HepG2 (cell line): ENCODE results near the gene DTYMK. TPM values are rescaled to one million over a fixed set of nuclear protein-coding genes. Genes with fewer than 3 reads are reported as not detected.

Experiments used
- ATAC-seq: fragments of 200-7000 bp; cut with Tn5 transposase; 3 replicates; pipeline ENCODE4 v1.9.1; 2020; ENCODE audit warnings: mild to moderate bottlenecking, moderate library complexity
- BruUV-seq: library from RNA; stranded (reverse); fragments of 400-500 nt; replicated peaks from 2 replicates; lab custom pipeline; 2021; lab: Mats Ljungman, UMichigan
- CTCF ChIA-PET: fragments of 300-600 bp; formaldehyde crosslinking; extraction: SDS; loops from one replicate; lab custom pipeline; 2021; ENCODE audit warnings: low total read pairs, inconsistent platforms, low intra/inter-chr PET ratio; lab: Yijun Ruan, JAX
- POLR2A ChIA-PET: fragments of 350-600 bp; sonication (Branson Sonifier 250); formaldehyde crosslinking; loops from one replicate; lab custom pipeline; 2020; ENCODE audit warnings: antibody characterized with exemption, inconsistent platforms; lab: Yijun Ruan, JAX
- DNase-seq: peaks from one replicate; pipeline ENCODE4 v3.0.0-alpha.2; 2015; ENCODE audit warnings: low spot score
- FAIRE-seq: peaks from 3 replicates; lab custom pipeline; 2011; peaks lifted over from hg19 to GRCh38; lab: Jason Lieb, UNC
- H2AFZ ChIP-seq: one replicate; pipeline ENCODE4 v1.6.1; 2011; ENCODE audit warnings: low read length, inconsistent platforms
- H3K27ac ChIP-seq: fragments of 300-600 bp; 3 replicates; pipeline ENCODE4 v1.8.0; 2011; ENCODE audit warnings: mixed run types, mild to moderate bottlenecking, mixed read lengths, low read length, inconsistent platforms; ENCODE audit not compliant: insufficient read depth; ENCODE audit errors: extremely low read length
- H3K27me3 ChIP-seq, 2 experiments: fragments of 200-600 bp in 1 of 2; 2 replicates in 1 of 2; 3 replicates in 1 of 2; pipeline versions ENCODE4 v1.6.0 to v1.8.0; 2011; ENCODE audit warnings: low read length in 2 of 2, mild to moderate bottlenecking in 2 of 2, moderate library complexity in 2 of 2, inconsistent platforms in 1 of 2; ENCODE audit not compliant: insufficient read depth in 2 of 2, control insufficient read depth in 1 of 2
- H3K36me3 ChIP-seq, 2 experiments: fragments of 200-600 bp in 1 of 2; replicated peaks in 1 of 2; 2 replicates in 1 of 2; 3 replicates in 1 of 2; pipeline versions ENCODE4 v1.5.1 to v1.8.0; 2011; ENCODE audit warnings: low read length in 2 of 2, inconsistent platforms in 1 of 2; ENCODE audit not compliant: insufficient read depth in 2 of 2, control insufficient read depth in 1 of 2
- H3K4me1 ChIP-seq: 2 replicates; pipeline ENCODE4 v1.5.1; 2012; ENCODE audit warnings: low read length, inconsistent platforms; ENCODE audit not compliant: insufficient read depth
- H3K4me2 ChIP-seq: 2 replicates; pipeline ENCODE4 v1.6.0; 2011; ENCODE audit warnings: low read depth, low read length, inconsistent platforms
- H3K4me3 ChIP-seq, 3 experiments: fragments of 200-600 bp in 1 of 3; sonication (generic), shearing (Covaris generic) in 1 of 3; replicated peaks in 1 of 3; 2 replicates each; pipeline ENCODE4 v1.5.1; 2011 to 2016; ENCODE audit warnings: low read length in 3 of 3, inconsistent platforms in 2 of 3, low read depth in 2 of 3, mild to moderate bottlenecking in 2 of 3, control low read depth in 1 of 3, mixed read lengths in 1 of 3; ENCODE audit not compliant: insufficient read depth in 1 of 3
- H3K79me2 ChIP-seq: one replicate; pipeline ENCODE4 v1.6.1; 2011; ENCODE audit warnings: low read length, inconsistent platforms; ENCODE audit not compliant: insufficient read depth
- H3K9ac ChIP-seq: 2 replicates; pipeline ENCODE4 v1.6.0; 2011; ENCODE audit warnings: mild to moderate bottlenecking, low read depth, low read length, inconsistent platforms; ENCODE audit not compliant: insufficient read depth
- H3K9me3 ChIP-seq: 2 replicates; pipeline ENCODE4 v1.5.1; 2012; ENCODE audit warnings: mild to moderate bottlenecking, low read length
- H4K20me1 ChIP-seq: 2 replicates; pipeline ENCODE4 v1.6.0; 2011; ENCODE audit warnings: inconsistent platforms, mild to moderate bottlenecking, low read length, moderate library complexity; ENCODE audit not compliant: insufficient read depth
- AGO2 ChIP-seq: fragments of 200-400 bp; formaldehyde crosslinking; optimal IDR thresholded peaks from 2 replicates; pipeline ENCODE3; 2017; ENCODE audit warnings: mild to moderate bottlenecking, low read depth, low read length, moderate library complexity
- CBFB ChIP-seq: sonication (generic); formaldehyde crosslinking; IDR thresholded peaks from 2 replicates; pipeline ENCODE4 v1.4.0; 2020; ENCODE audit warnings: missing genetic modification reagents
- FLYWCH1 ChIP-seq: sonication (generic); formaldehyde crosslinking; IDR thresholded peaks from 2 replicates; pipeline ENCODE4 v1.8.1; 2023; ENCODE audit warnings: mild to moderate bottlenecking, missing genetic modification reagents
- FOXC1 ChIP-seq: sonication (generic); formaldehyde crosslinking; IDR thresholded peaks from 2 replicates; pipeline ENCODE4 v1.8.0; 2022; ENCODE audit warnings: mild to moderate bottlenecking, missing genetic modification reagents, borderline replicate concordance
- NR2C2 ChIP-seq: sonication (generic); formaldehyde crosslinking; IDR thresholded peaks from 2 replicates; pipeline ENCODE4 v1.4.0; 2020; ENCODE audit warnings: missing genetic modification reagents, mild to moderate bottlenecking, moderate library complexity, borderline replicate concordance
- POLR2A ChIP-seq, 2 experiments: IDR thresholded peaks; 2 replicates each; pipeline ENCODE4 v1.6.1; 2011; ENCODE audit warnings: low read depth in 2 of 2, low read length in 2 of 2, mild to moderate bottlenecking in 1 of 2, moderate library complexity in 1 of 2; ENCODE audit not compliant: insufficient read depth in 1 of 2
- SETDB1 ChIP-seq: sonication (generic); formaldehyde crosslinking; IDR thresholded peaks from 2 replicates; pipeline ENCODE4 v1.5.1; 2020; ENCODE audit warnings: missing genetic modification reagents, mild to moderate bottlenecking, borderline replicate concordance
- SMC3 ChIP-seq: IDR thresholded peaks from 2 replicates; pipeline ENCODE4 v1.6.1; 2011; ENCODE audit warnings: low read length, improper control_type of control experiment
- TARDBP ChIP-seq: sonication (generic); formaldehyde crosslinking; IDR thresholded peaks from 2 replicates; pipeline ENCODE4 v1.8.0; 2022; ENCODE audit warnings: mild to moderate bottlenecking, missing genetic modification reagents
- ZNF207 ChIP-seq: fragments of 450-650 bp; IDR thresholded peaks from 2 replicates; pipeline ENCODE4 v1.6.1; 2016; ENCODE audit warnings: antibody characterized with exemption, borderline replicate concordance
- ZNF24 ChIP-seq: fragments of 450-650 bp; IDR thresholded peaks from 2 replicates; pipeline ENCODE4 v1.6.1; 2017; ENCODE audit warnings: antibody characterized with exemption, mild to moderate bottlenecking
- ZNF317 ChIP-seq: sonication (generic); formaldehyde crosslinking; IDR thresholded peaks from 2 replicates; pipeline ENCODE4 v1.5.0; 2020; ENCODE audit warnings: mild to moderate bottlenecking, missing genetic modification reagents
- ZNF496 ChIP-seq: sonication (generic); formaldehyde crosslinking; IDR thresholded peaks from 2 replicates; pipeline ENCODE4 v1.8.1; 2023; ENCODE audit warnings: mild to moderate bottlenecking, moderate library complexity, missing genetic modification reagents; ENCODE audit not compliant: insufficient replicate concordance
- ZNF740 ChIP-seq: sonication (generic); formaldehyde crosslinking; IDR thresholded peaks from 2 replicates; pipeline ENCODE4 v1.4.0; 2020; ENCODE audit warnings: missing genetic modification reagents
- WGBS: methylation state at CpG from one replicate; pipeline ENCODE4 v1.1.6; 2017; ENCODE audit warnings: low lambda C conversion rate; 5-methylcytosine and 5-hydroxymethylcytosine counted together
- in situ Hi-C: cut with HindIII; loops from 2 replicates; pipeline ENCODE4 v1.10.0; 2017; ENCODE audit warnings: low pct_unique_long_range_greater_than_20kb; ENCODE audit not compliant: extremely low pct_ligation_motif_present
- intact Hi-C: fragments of 100-400 bp; cut with micrococcal nuclease; formaldehyde crosslinking; loops from one replicate; pipeline ENCODE4 v1.10.0; 2022; ENCODE audit not compliant: unreplicated experiment
- polyA plus RNA-seq, 8 experiments: library from polyadenylated mRNA; depleted of rRNA in 3 of 8; stranded (reverse) in 7 of 8; unstranded in 1 of 8; fragments of >200 nt; fragmentation: Illumina TruSeq in 4 of 8; extraction: Trizol in 4 of 8; gene quantifications; 2 replicates each; pipeline versions ENCODE4 v1.2.1 to v1.2.3, GENCODE V29; 2011 to 2016; ENCODE audit warnings: low read depth in 4 of 8, missing spikeins in 1 of 8, mixed read lengths in 1 of 8; ENCODE audit not compliant: insufficient read depth in 1 of 8
- total RNA-seq, 5 experiments: library from RNA; depleted of rRNA; stranded (reverse); fragments of >200 nt; fragmentation: Illumina TruSeq; extraction: Trizol; gene quantifications; 2 replicates each; pipeline ENCODE4 v1.2.3, GENCODE V29; 2016; ENCODE audit warnings: low read depth in 1 of 5
- TF ChIP-seq, protein P1 (sequence below): sonication (generic); formaldehyde crosslinking; IDR thresholded peaks from 2 replicates; pipeline ENCODE4 v1.4.0; 2020; ENCODE audit warnings: missing genetic modification reagents
- TF ChIP-seq, protein P2 (sequence below): sonication (generic); formaldehyde crosslinking; conservative IDR thresholded peaks from 2 replicates; pipeline ENCODE4 v1.4.0; 2020; ENCODE audit warnings: missing genetic modification reagents

DTYMK gene
- total and polyA plus RNA-seq, 2 of the 13 experiments (the other 11 are each of a cell fraction or from before 2014, with no cell fraction given): 57.5 to 134 TPM

- BruUV-seq: TSS peak; percentile 46
Measured at GRCh38 chr2:241635756-241636155, 50.9 kb downstream of the DTYMK start.

GRCh38 chr2:241633561-241633960 is 53.1 kb downstream of the DTYMK start:
- DNase-seq (no peak), ATAC-seq (no peak), FAIRE-seq (no peak)
- Histone ChIP-seq H4K20me1 (peaks cover 10% of the 10 kb centered on the region), H3K27ac (no peak overlapping the region), H3K36me3 (peaks cover 18 to 54% of the 10 kb centered on the region in 2 experiments), H3K4me1 (peaks cover 18% of the 10 kb centered on the region), H3K4me3 (no peak overlapping the region), H3K79me2 (peaks cover 76% of the 10 kb centered on the region), H3K27me3 (no peaks in the 10 kb centered on the region; a peak in 1 of 5 replicates), H3K9ac (no peak overlapping the region), H3K9me3 (no peaks in the 10 kb centered on the region), H2AFZ (no peak overlapping the region), H3K4me2 (no peak overlapping the region)
- 100% methylated on average over 11 of the region's 17 CpGs for WGBS
- ChIA-PET CTCF (no interaction called here), POLR2A (interaction anchor here (0.9 kb wide), 1 partner anchor 53 kb away, joined by 3 read pairs; the partner anchor contains the start of gene DTYMK)
- no TSS peak for BruUV-seq
- intact Hi-C loops: no loop called here
- in situ Hi-C loops: loop anchor here (25.0 kb wide), 1 partner anchor 771 kb away; the partner anchor contains the start of gene AGXT
- TF ChIP-seq, protein P1, sequence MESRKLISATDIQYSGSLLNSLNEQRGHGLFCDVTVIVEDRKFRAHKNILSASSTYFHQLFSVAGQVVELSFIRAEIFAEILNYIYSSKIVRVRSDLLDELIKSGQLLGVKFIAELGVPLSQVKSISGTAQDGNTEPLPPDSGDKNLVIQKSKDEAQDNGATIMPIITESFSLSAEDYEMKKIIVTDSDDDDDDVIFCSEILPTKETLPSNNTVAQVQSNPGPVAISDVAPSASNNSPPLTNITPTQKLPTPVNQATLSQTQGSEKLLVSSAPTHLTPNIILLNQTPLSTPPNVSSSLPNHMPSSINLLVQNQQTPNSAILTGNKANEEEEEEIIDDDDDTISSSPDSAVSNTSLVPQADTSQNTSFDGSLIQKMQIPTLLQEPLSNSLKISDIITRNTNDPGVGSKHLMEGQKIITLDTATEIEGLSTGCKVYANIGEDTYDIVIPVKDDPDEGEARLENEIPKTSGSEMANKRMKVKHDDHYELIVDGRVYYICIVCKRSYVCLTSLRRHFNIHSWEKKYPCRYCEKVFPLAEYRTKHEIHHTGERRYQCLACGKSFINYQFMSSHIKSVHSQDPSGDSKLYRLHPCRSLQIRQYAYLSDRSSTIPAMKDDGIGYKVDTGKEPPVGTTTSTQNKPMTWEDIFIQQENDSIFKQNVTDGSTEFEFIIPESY (CRISPR knock-in tag): peak; percentile 93
- no peak for TF ChIP-seq ZNF496
- peak; percentile 36 for TF ChIP-seq AGO2
- TF ChIP-seq ZNF207: no peak
- no peak for TF ChIP-seq ZNF24
- TF ChIP-seq, protein P2, sequence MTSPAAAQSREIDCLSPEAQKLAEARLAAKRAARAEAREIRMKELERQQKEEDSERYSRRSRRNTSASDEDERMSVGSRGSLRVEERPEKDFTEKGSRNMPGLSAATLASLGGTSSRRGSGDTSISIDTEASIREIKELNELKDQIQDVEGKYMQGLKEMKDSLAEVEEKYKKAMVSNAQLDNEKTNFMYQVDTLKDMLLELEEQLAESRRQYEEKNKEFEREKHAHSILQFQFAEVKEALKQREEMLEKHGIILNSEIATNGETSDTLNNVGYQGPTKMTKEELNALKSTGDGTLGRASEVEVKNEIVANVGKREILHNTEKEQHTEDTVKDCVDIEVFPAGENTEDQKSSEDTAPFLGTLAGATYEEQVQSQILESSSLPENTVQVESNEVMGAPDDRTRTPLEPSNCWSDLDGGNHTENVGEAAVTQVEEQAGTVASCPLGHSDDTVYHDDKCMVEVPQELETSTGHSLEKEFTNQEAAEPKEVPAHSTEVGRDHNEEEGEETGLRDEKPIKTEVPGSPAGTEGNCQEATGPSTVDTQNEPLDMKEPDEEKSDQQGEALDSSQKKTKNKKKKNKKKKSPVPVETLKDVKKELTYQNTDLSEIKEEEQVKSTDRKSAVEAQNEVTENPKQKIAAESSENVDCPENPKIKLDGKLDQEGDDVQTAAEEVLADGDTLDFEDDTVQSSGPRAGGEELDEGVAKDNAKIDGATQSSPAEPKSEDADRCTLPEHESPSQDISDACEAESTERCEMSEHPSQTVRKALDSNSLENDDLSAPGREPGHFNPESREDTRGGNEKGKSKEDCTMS (CRISPR knock-in tag): no peak

More at GRCh38 chr2:241635756-241636155, 50.9 kb downstream of the DTYMK start:
- no peaks in the 10 kb centered on the region; a peak in 1 of 5 replicates for H3K27me3 ChIP-seq
- intact Hi-C loops (loop anchor here (2.0 kb wide), 1 partner anchor 319 kb away; no protein-coding TSS in a partner anchor), in situ Hi-C loops (loop anchor here (25.0 kb wide), 1 partner anchor 773 kb away; the partner anchor contains the start of gene AGXT)
- WGBS: under 1% methylated on average over 6 of the region's 6 CpGs
- H2AFZ ChIP-seq: no peak overlapping the region
- H3K4me3 ChIP-seq: peak overlapping the region; percentile 91 to 100 (median 99)
- peaks cover 40% of the 10 kb centered on the region for H3K4me1 ChIP-seq
- ATAC-seq (peak; percentile 12), FAIRE-seq (peak; percentile 26)
- H3K79me2 ChIP-seq: peaks cover 79% of the 10 kb centered on the region
- TF ChIP-seq CBFB (CRISPR knock-in tag) (no peak), SMC3 (0 out of 2 replicates have a peak, but pooled peaks have one; percentile 2), ZNF317 (no peak), SETDB1 (CRISPR knock-in tag) (no peak), FLYWCH1 (CRISPR knock-in tag) (0 out of 2 replicates have a peak, but pooled peaks have one; percentile 19), NR2C2 (0 out of 2 replicates have a peak, but pooled peaks have one; percentile 6), POLR2A (IDR thresholded peaks at IDR 0.05; ENCODE audit: insufficient read depth in 1 of 2, low read depth in 2 of 2, low read length in 2 of 2) (0 out of 4 replicates have a peak, but pooled peaks of 1 of the 2 experiments have one; percentile 6), FOXC1 (CRISPR knock-in tag) (0 out of 2 replicates have a peak, but pooled peaks have one; percentile 8), TARDBP (0 out of 2 replicates have a peak, but pooled peaks have one; percentile 58), ZNF740 (CRISPR knock-in tag) (peak; percentile 84)
- TF ChIP-seq, all 625 proteins: peak for 7
- Histone ChIP-seq H3K9me3 (no peaks in the 10 kb centered on the region), H3K36me3 (peaks cover 20 to 52% of the 10 kb centered on the region in 2 experiments), H3K4me2 (peak overlapping the region; percentile 95), H3K9ac (peak overlapping the region; percentile 93), H3K27ac (peak overlapping the region; percentile 81), H4K20me1 (peaks cover 32% of the 10 kb centered on the region)
- peak; percentile 28 for DNase-seq
- ChIA-PET CTCF (no interaction called here), POLR2A (interaction anchor here (0.9 to 1.5 kb wide), 2 partner anchors 9 to 25 kb away, joined by 3 read pairs; no protein-coding TSS in a partner anchor)
